DOHH2 (cell line): Measurements from ENCODE around the gene TMCC3.

Experiments used
- H3F3A ChIP-seq: fragments of 200-600 bp; sonication (generic), shearing (Covaris generic); 2 replicates; pipeline ENCODE4 v1.6.0; 2016; ENCODE audit warnings: antibody characterized with exemption, mild to moderate bottlenecking; ENCODE audit not compliant: control insufficient read depth, insufficient read depth
- H3K27ac ChIP-seq: fragments of 200-600 bp; sonication (generic); 2 replicates; pipeline ENCODE4 v1.5.1; 2014; ENCODE audit warnings: low read depth, mild to moderate bottlenecking, low read length, moderate library complexity
- H3K27me3 ChIP-seq: fragments of 200-600 bp; sonication (generic); 2 replicates; pipeline ENCODE4 v1.6.1; 2014; ENCODE audit warnings: mild to moderate bottlenecking, low read length, mixed read lengths; ENCODE audit not compliant: control insufficient read depth
- H3K36me3 ChIP-seq: fragments of 200-600 bp; sonication (generic); 2 replicates; pipeline ENCODE4 v1.6.1; 2014; ENCODE audit warnings: mild to moderate bottlenecking, low read length, moderate library complexity, mixed read lengths; ENCODE audit not compliant: control insufficient read depth
- H3K4me1 ChIP-seq: fragments of 200-600 bp; sonication (generic); 2 replicates; pipeline ENCODE4 v1.6.1; 2014; ENCODE audit warnings: mild to moderate bottlenecking, low read length, mixed read lengths; ENCODE audit not compliant: control insufficient read depth
- H3K4me2 ChIP-seq: fragments of 200-600 bp; sonication (generic); 2 replicates; pipeline ENCODE4 v1.6.0; 2014; ENCODE audit warnings: mild to moderate bottlenecking, low read length, moderate library complexity
- H3K4me3 ChIP-seq: fragments of 200-600 bp; sonication (generic); 2 replicates; pipeline ENCODE4 v1.5.1; 2014; ENCODE audit warnings: mild to moderate bottlenecking, low read length, mixed read lengths
- H3K79me2 ChIP-seq: fragments of 200-600 bp; sonication (generic); 2 replicates; pipeline ENCODE4 v1.6.1; 2014; ENCODE audit warnings: mild to moderate bottlenecking, low read length, mixed read lengths; ENCODE audit not compliant: control insufficient read depth
- H3K9me2 ChIP-seq: fragments of 200-600 bp; sonication (generic); replicated peaks from 2 replicates; pipeline ENCODE4 v1.6.1; 2014; ENCODE audit warnings: mild to moderate bottlenecking, low read length, mixed read lengths; ENCODE audit not compliant: control insufficient read depth
- H3K9me3 ChIP-seq: fragments of 200-600 bp; sonication (generic); 2 replicates; pipeline ENCODE4 v1.6.1; 2014; ENCODE audit warnings: antibody characterized with exemption, low read length, mixed read lengths; ENCODE audit not compliant: control insufficient read depth, insufficient read depth
- H4K20me1 ChIP-seq: fragments of 200-600 bp; sonication (generic); 2 replicates; pipeline ENCODE4 v1.6.0; 2014; ENCODE audit warnings: low read depth, mild to moderate bottlenecking, antibody characterized with exemption, low read length, moderate library complexity; ENCODE audit not compliant: control insufficient read depth, insufficient read depth
- EZH2phosphoT487 ChIP-seq: fragments of 200-600 bp; sonication (generic); IDR thresholded peaks from 2 replicates; pipeline ENCODE4 v1.6.1; 2017; ENCODE audit warnings: borderline replicate concordance, mild to moderate bottlenecking, antibody characterized with exemption, low read length, moderate library complexity, mixed read lengths
- TF ChIP-seq, protein P1 (sequence below): fragments of 200-600 bp; sonication (generic); IDR thresholded peaks from one replicate; pipeline ENCODE4 v1.5.1; 2014; ENCODE audit warnings: antibody characterized with exemption, mild to moderate bottlenecking, low read depth, low read length; ENCODE audit not compliant: poor library complexity, severe bottlenecking

Gene TMCC3

DNA sequence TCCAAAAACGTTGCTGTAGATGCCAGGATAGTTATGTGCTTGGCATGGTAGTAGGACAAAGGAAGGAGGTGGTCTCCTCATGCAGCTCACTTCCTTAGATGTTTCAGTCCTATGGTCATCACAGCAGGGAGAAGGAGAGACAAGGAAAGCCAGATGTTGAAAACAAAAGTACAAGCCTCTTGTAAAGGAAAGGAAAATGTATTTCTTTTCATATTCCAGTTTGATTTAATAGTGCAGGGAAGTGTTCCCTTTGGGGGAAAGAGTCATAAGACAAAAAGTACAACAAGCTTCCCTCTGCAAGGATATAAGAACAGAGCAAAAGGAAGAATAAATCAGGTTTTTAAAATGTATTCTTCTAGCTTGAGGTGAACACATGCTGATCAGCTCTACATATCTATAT is 8.6 kb upstream of the TMCC3 start:
- TF ChIP-seq, protein P1, sequence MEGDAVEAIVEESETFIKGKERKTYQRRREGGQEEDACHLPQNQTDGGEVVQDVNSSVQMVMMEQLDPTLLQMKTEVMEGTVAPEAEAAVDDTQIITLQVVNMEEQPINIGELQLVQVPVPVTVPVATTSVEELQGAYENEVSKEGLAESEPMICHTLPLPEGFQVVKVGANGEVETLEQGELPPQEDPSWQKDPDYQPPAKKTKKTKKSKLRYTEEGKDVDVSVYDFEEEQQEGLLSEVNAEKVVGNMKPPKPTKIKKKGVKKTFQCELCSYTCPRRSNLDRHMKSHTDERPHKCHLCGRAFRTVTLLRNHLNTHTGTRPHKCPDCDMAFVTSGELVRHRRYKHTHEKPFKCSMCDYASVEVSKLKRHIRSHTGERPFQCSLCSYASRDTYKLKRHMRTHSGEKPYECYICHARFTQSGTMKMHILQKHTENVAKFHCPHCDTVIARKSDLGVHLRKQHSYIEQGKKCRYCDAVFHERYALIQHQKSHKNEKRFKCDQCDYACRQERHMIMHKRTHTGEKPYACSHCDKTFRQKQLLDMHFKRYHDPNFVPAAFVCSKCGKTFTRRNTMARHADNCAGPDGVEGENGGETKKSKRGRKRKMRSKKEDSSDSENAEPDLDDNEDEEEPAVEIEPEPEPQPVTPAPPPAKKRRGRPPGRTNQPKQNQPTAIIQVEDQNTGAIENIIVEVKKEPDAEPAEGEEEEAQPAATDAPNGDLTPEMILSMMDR, result no peak
- TF ChIP-seq EZH2phosphoT487, result no peak
- Histone ChIP-seq H3K27me3 (peaks cover 9% of the 10 kb centered on the region; the same call in 1 of the 2 replicates), H3K9me2 (no peaks in the 10 kb centered on the region), H4K20me1 (no peaks in the 10 kb centered on the region), H3K4me3 (no peak overlapping the region), H3F3A (no peaks in the 10 kb centered on the region), H3K4me1 (peaks cover 9% of the 10 kb centered on the region), H3K9me3 (no peaks in the 10 kb centered on the region), H3K4me2 (no peak overlapping the region), H3K79me2 (no peaks in the 10 kb centered on the region), H3K36me3 (no peaks in the 10 kb centered on the region), H3K27ac (no peak overlapping the region)

DNA sequence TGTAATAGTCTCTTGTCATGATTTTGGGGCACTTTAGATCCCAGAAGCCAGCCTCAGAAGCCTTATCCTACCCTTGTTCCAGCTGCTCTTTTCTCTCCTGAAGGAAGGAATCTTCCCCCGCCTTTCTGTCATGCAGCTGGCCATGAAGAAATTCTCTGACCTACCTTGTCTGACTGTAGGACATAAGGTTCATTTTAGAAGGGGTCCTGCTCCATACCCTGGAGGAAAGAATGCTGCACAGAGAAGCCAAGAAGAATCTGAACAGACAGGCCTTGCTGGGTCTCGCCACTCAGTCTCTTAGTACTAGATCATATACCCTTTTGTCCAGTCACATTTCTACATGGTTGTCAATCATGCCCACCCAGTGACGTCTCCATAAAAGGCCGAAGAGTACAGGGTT is 6.2 kb upstream of the TMCC3 start:
- no peaks in the 10 kb centered on the region for H3K79me2 ChIP-seq
- H3K9me3 ChIP-seq, result no peaks in the 10 kb centered on the region
- H3K36me3 ChIP-seq, result no peaks in the 10 kb centered on the region
- no peaks in the 10 kb centered on the region for H4K20me1 ChIP-seq
- H3K9me2 ChIP-seq, result no peaks in the 10 kb centered on the region
- H3K27me3 ChIP-seq, result peaks cover 16% of the 10 kb centered on the region
- no peak for TF ChIP-seq EZH2phosphoT487
- TF ChIP-seq, protein P1, result no peak
- H3F3A ChIP-seq, result no peaks in the 10 kb centered on the region
- H3K4me3 ChIP-seq, result no peak overlapping the region
- no peak overlapping the region for H3K4me2 ChIP-seq
- H3K4me1 ChIP-seq, result no peaks in the 10 kb centered on the region
- no peak overlapping the region for H3K27ac ChIP-seq

DNA sequence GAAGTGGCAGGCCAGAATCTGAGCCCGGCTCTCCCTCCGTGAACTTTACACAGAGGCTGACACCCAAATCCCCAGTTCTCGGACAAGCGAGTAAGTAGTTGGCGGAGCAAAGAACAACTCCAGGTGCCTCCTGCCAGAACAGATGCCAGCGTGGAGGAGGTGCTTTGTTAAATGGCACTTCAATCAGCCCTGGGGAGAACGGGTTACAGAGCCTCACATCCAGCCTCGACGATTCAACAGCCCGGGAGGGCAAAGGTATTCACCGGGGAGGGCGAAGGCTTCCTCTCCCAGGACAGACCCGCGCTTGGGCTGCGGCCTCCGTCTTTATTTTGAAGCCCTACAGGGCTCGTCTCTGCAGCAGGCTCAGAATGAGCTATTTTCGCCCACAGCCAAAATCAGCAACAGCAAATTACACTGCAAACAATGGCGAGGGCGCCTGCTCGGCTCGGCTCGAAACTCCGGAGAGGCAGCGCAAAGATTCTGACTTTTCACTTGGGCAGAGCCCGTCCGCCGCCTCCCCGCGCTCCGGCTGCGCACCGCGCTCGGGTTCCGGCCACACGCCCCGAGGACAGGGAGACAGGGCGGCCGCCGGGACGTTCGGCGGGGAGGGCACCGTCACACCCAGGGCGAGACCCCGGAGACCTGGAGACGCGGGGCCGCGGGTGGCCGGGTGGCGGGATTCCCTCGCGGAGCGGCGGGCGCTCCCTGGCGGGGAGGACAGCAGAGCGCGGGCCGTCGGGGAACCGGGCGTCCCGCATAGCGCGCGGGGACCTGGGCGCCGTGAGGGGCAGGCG is 811 bp downstream of the TMCC3 start:
- peak overlapping the region; percentile 57 for H3K4me2 ChIP-seq

More for the DNA sequence above, 811 bp downstream of the TMCC3 start:
- Histone ChIP-seq H3K79me2 (no peaks in the 10 kb centered on the region), H3K4me3 (peak overlapping the region; percentile 59), H3K9me3 (no peaks in the 10 kb centered on the region), H4K20me1 (no peaks in the 10 kb centered on the region), H3K4me1 (peaks cover 4% of the 10 kb centered on the region; the same call in 1 of the 2 replicates), H3F3A (no peaks in the 10 kb centered on the region), H3K27ac (no peak overlapping the region), H3K27me3 (peaks cover 55% of the 10 kb centered on the region), H3K36me3 (no peaks in the 10 kb centered on the region), H3K9me2 (no peaks in the 10 kb centered on the region)
- TF ChIP-seq, protein P1, result no peak
- TF ChIP-seq EZH2phosphoT487, result 0 out of 2 replicates have a peak, but pooled peaks have one; percentile 44
